GM18511 (cell line): Measurements from ENCODE around the gene IQCN.

Experiments
- ATAC-seq: cut with Tn5 transposase; IDR thresholded peaks from one replicate; pipeline ENCODE4 v1.9.1; 2021; ENCODE audit warnings: mild to moderate bottlenecking, moderate library complexity; ENCODE audit not compliant: unreplicated experiment

Gene IQCN

DNA sequence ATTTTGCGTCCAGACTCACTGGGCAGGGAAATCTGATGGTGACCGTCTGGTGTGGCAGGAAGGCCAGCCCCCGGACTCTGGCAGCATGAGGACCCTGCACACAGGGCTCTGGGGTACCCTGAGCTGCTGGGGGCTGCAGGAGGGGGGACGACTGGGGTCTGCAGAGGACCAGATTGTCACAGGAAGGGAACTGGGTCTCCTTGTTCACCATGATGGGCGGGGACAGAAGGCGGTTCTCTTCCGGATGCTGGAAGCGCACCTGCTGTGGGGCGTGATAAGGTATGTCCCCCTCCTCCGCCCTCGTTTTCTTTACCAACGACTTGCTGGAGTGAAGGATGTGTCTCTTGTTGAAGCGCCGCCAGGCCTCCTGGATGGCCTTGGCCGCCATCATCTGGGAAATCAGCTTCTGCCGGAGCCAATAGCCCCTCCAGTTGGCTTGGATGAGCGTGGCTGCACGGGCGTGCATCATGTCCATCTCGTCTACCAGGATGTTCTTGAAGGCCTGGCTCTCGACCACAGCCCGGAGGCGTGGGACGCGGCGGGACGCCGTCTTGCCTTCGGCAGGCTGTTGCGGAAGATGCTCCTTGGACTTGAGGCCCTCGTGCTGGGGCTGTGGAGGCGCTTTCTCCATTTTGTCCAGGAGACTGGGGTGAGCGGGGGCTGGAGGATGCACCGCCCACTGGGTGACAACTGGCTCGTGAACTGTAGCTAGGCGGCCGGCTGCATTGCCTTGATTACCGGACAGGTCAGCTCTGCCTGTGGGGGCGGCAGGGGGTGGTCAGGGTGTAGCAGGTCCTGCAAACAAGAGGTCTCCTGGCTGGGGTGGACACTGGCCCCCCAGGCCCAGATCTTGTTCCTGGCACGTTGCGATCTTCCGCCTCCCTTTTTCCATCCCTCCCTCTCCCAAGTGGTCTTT is 7.2 kb downstream of the IQCN start:
- no peak for ATAC-seq

DNA sequence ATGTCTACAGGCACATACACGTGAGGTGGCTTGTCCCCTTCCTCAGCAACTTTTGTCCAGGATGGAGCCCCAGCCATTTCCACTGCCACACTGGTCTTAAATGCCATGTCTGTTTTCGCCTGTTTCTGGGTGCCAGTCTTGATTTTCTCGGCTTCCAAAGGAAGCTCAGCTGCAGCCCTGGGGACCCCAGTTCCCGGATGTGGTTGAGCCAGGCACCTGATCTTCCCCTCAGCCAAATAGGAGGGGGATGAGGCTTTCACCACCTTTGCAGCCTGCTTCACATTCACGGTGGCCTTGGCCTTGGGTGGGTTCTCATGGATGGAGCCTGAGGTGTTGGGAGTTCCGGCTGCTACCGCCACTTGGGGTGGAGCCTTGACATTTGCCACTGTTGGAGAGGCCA is 8.7 kb downstream of the IQCN start:
- ATAC-seq, result no peak

DNA sequence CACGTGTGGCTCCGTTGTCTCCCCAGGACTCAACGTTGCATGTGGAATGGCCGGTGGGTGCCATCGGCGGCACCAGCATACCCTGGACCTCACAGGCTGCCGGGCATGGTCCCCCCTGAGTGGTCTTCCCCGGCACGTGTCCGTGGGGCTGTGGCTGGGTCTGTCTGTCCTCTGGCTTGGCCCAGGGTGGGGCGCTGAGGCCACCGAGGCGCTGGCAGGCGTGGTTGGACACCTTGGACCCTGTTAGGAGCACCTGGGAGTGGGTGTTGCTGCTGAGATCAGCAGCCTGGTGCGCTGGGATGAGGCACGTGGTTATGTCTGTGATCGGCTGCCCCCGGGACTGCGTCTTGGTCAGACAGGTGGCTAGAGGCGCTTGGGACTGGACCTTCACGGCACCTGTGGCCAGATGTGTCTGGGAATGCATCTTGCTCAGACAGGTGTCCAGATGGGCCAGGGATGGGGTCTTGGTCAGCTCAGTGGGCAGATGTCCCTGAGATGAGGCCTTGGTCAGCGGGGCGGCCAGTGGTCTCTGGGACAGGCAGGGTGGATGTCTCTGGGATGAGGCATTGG is 9.2 kb downstream of the IQCN start:
- no peak for ATAC-seq

DNA sequence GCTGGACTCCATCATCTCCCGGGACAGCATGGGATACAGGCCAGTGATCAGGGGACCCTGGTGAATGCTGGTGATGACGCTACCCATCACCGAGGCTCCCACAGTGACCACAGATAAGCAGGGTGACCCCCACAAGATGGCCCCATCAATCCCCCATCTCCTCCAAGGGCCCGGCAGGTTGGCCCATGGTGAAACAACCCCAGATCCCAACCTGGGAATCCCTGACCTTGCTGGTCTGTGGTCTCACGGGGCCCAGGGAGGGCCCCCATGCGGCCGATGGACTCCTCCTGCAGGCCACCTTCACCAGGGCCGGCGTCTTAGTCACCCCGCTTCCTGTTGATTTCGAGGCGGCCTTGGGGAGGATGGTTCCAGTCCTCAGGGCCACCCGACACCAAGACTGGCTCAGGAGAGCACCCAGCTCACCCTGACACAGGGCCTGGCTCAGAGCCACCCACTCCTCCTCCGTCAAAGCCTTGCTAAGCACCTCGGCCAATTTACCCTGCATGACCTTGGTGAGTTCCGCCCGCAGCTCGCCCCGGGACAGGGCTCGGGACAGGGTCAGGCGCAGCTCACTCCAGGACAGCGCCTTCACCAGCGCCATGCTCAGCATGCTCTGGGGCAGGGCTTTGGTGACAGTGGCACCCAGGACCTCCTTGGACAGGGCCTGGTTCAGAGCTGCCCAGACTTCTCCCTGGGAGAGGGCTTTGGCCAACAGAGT is 10.0 kb downstream of the IQCN start:
- ATAC-seq, result no peak

DNA sequence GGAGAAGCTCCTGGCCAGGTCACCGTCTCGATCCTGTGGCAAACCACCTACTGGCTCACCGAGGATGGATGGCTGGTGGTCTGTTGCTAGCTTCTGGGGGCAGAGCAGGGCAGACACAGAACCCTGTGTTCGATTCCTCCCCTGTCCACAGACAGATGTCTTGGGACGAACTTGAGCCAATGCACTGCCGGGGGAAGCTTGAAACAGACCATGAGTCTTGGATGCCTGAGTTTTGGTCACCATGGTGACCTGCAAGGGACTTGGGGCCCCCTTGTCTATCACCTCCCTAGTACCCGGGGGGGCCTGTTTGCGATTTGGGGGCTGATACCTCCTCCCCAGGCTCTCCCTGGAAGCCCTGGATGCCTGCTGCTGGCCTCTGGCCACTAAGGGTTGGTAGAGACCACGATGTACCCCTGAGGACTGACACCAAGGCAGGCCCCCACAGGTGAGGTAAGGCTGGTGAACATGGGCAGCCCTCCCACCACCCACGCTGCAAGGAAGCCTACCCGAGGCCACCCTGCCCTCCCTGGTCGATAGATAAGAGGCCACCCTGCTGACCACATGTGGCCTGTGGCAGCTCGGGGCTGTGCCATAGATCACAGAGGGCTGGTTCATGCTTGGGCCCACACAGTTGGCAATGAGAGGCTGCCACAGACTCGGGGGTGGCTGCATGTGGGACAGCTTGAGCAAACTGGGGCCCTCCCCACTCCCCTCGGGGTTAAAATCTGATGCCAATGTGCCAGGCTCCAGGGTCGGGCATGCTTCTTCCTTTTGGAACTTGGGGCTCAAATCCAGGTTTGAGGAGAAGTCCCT is 10.7 kb downstream of the IQCN start:
- no peak for ATAC-seq

DNA sequence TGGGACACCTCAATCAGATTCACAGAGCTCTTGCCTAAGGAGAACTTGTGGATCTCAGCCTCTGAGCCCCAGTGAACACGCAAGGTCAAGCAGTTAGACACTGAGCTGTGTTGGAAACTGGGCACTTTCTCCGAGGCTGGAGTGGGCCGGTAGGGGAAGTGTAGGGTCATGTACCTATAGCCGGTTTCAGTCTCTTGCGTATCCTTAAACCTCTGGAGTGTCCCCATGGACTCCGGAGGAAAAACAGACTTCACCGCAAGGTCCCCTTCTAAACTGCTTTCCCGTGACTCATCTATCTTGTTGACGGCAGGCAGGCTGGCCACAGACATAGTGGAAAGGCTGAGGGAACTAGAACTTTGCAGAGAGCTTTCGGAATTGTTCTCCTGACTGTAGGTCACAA is 11.3 kb downstream of the IQCN start:
- no peak for ATAC-seq

DNA sequence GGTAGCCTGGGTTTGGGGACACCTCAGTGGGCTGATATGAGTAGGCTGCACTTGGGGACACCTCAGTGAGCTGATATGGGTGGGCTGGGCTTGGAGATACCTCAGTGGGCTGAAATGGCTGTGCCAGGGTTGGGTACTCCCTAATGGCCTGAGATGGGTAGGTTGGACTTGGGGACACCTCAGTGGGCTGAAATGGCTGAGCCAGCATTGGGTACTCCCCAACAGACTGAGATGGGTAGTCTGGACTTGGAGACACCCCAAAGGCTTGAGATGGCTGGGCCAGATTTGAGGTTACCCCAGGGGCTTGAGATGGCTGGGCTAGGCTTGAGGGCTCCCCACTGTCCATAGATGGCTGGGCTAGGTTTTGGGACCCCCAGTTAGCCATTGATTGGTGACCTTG is 12.1 kb downstream of the IQCN start:
- no peak for ATAC-seq

DNA sequence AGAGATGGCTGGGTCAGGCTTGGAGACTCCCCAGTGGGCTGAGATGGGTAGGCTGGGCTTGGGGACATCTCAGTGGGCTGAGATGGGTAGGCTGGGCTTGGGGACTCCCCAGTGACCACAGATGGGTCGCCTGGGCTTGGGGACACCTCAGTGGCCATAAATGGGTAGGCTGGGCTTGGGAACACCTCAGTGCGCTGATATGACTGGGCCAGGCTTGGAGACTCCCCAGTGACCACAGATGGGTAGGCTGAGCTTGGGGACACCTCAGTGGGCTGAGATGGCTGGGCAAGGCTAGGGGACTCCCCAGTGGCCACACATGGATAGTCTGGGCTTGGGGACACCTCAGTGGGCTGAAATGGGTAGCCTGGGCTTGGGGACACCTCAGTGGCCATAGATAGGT is 12.8 kb downstream of the IQCN start:
- no peak for ATAC-seq

DNA sequence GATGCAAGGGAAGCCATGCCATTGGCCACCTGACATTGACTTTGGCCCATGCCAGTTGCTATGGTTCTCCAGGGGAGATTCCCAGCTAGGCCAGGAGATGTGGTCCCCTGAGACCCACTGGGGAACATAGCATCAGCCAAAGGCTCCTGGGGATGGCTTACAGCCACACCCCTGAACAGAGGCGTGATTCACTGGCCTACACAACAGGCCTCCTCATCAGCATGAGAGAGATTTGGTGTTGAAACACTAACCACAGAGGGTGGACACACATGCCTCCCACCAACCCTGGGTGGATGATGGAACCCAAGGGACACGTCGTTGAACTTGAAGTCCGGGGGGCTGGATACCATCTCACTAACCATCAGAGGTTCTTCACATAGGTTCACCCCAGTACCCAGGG is 14.4 kb downstream of the IQCN start:
- ATAC-seq, result no peak

DNA sequence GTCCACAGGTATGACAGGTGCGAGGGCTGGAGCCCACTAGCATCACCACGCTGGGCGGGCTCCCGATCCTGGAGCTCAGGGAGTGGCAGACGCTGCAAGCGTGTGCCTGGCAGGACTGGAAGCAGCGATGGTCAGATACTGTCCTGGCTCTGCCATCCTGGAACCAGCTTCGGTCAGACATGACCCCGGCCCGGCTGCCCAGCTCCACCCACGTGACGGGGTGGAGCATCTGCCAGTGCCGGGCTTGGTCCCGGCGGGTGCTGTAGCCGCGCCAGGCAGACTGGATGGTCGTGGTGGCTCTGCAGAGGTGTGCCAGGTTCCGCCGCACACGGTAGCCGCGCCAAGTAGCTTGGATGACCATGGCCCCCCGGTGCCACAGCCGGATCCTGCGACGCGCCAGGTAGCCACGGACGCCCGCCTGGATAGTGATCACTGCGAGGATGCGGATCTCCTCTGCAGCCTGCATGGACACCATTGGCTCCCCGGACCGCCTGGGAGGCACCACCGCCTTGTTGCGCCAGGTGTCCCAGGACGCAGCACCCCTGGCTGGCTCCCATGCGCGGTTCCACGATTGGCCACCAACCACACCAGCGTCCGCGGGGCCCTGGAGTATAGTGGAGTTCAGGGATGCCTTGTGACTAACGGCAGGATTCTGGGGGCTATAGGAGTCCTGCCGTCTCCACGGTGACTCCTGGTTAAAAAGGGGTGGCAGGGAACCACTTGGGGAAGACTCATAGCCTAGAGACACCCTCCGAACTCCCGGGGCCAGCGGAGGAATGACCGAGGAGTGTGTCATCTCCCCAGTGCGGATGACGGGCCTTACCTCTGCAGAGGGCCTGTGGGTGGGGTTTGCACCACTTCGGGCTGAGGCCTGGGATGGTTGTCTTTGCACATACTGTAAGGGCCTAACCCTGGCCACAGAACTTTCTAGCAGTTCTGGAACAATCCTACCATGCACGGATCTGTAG is 16.5 kb downstream of the IQCN start:
- no peak for ATAC-seq

DNA sequence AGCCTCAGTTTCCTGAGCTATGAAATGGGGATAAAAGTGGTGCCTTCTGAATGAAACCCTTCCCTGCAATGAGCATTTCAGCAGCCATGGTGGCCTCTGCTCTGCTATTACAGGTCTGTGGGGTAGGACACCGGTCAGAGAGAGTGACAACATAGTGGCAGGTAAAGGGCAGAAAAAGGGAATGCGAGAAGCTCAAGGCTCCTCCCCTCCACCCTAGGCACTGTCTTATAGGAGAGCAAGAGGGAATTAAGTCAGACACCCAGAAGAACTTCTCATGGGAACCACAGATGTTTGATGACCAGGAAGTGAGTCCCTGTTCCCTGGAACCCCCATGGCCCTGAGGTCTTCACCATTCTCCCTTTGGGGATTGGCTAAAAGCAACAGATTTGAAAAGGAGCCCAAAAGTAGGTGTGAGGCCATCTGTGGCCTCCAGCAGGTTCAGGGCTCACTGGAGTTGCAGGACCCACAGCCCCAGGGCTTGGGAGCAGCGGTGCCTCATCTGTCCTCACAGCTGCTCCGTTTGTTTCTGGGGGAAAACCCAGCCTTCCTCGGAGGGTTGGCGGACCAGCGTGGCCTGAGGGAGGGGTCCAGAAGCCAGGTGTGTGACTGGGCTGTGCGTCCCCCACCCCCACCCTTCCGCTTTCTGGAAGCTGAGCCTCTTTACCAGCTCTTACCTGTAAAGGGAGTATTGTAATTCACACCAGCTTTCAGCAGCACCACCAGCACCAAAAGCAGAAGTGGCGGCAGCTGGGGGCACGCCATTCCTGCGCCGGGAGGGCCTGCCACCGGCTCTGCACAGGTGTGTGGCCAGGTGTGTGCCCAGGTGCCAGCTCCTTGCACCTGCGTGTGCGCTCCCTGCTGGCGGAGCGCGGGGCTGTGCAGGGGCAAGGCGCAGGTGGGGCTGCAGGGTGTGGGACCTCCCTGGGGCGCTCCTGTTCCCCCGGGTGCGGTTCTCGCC is 19.4 kb downstream of the IQCN start:
- ATAC-seq, result no peak

DNA sequence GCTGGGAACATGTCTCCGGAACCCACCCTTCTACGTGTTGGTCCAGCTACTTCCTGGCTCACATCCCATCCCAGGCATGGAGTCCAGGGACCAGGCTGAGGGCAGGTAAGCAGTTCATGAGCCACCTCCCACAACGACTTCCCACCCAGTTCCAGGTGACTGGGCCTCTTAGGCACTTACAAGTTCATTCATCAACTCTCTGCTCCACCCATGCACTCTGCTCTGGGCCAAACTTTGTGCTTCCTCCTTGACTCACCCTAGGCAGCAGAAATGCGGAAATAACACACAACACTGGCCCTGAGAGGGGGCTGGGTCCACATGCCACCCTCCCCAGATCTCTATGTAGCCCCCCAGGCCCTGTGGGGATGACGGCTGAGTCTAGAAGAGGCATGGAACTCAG is 20.5 kb downstream of the IQCN start:
- ATAC-seq, result no peak

DNA sequence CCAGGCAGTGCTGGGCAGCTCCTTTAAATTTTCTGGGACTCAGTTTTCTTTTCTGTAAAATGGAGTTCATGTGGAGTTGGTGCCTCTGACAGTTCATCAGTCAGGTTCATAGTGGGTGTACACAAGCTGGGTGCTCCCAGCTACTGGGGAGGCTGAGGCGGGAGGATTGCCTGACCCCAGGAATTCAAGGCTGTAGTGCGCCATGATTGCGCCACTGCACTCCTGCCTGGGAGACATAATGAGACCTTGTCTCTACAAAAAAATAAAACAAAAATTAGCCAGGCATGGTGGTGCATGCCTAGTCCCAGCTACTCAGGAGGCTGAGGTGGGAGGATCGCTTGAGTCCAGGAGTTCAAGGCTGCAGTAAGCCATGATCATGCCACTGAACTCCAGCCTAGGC is 21.1 kb downstream of the IQCN start:
- no peak for ATAC-seq

DNA sequence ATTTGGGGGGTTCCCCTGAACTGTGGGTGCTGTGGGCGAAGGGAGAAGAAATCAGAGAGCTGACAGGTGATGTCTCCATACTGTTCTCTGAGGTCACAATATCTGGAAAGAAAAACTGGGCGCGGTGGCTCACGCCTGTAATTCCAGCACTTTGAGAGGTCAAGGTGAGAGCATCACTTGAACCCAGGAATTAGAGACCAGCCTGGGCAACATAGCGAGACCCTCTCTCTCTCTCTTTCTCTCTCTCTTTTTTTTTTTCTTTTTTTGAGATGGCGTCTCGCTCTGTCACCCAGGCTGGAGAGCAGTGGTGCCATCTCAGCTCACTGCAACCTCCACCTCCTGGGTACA is 21.9 kb downstream of the IQCN start:
- ATAC-seq, result no peak

DNA sequence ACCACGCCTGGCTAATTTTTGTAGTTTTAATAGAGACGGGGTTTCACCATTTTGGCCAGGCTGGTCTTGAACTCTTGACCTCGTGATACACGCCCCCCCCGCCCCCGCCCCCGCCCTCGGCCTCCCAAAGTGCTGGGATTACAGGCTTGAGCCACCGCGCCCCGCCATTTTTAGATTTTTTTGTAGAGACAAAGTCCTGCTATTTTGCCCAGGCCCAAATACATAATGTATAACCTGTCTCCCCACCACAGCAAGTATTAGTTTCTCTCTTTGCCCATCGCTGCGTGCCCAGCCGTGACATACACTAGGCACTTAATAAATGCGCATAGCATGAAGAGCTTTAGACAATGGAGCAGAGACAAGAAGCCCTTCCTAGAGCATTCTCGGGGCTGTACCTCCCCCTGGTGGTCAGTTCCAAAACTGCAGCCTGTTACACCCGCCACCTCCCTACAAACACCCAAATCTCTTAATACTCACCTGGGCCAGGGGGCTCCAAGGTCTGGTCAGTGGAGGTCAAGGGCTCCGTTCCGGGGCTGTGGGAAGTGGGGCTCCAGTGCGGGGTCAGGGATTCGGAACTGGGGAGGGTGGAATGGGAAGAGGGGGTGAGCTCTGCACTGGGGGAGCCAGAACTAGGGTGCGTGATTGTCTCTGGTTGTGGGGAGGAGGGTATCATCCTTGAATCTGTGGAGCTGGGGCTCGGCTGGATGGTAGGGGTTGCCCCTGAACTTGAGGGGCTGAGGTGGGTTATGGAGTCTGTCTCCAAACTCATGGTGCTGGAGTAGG is 22.5 kb downstream of the IQCN start:
- ATAC-seq, result no peak

DNA sequence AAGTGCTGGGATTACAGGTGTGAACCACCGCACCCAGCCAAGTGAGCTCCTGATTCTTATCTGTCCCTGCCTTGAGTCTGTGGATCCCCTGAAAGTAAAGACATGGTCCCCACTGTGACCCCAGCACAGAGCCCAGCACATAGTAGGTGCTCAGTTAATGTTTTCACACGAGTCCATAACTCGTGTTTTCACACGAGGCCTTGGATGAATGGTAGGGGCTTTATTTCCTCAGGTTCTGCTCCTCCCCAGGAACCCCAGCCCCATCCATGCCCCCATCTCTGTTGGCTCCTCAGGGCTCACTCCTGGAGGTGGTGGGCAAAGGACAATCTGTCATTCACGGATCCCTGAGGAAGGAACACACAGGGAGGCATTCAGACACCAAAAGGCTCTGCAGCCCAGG is 24.4 kb downstream of the IQCN start:
- ATAC-seq, result no peak

DNA sequence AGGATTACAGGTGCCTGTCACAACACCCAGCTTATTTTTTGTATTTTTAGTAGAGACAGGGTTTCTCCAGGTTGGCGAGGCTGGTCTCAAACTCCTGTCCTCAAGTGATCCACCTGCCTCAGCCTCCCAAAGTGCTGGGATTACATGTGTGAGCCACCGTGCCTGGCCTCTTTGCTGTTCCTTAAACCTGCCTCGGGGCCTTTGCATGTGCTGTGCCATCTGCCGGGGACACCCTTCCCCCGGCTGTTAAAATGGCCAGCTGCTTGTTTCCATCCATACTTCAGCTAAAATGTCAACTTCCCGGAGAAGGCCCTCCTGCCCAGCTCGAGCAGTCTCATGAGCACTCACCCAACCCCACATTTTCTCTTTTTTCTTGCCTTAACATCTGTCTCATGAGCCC is 29.0 kb downstream of the IQCN start:
- ATAC-seq, result no peak

DNA sequence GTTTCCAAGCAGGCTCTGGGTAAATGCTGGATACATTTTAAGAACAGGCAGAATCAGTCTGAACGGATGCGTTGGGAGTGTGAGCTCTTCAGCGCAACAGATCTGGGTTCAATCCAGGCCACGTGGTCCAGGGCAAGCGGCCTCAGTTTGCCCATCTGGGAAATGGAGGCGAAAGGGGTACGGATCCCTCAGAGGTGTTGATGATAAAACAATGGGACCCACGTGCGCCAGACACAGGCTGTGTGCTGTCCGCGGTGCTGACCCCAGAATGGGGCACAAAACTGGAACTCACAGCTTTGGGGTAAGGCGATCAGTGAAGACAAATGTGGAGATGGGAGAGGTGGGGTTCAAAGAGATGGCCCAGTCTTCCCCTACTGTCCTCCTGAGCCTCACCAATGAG is 34.9 kb downstream of the IQCN start:
- no peak for ATAC-seq
